Mesenchymal stem cell (in vitro differentiated cells and primary cell): ENCODE data around the gene BAZ2B.

Source experiments
- DNase-seq: peaks from one replicate; pipeline ENCODE4 v3.0.0-alpha.2; 2013
- H2AFZ ChIP-seq: one replicate; pipeline ENCODE4 v1.6.1; 2013; ENCODE audit warnings: low read depth, mild to moderate bottlenecking, control low read depth, inconsistent platforms, low read length, moderate library complexity
- H2AK5ac ChIP-seq: 2 replicates; pipeline ENCODE4 v1.6.1; 2013; ENCODE audit warnings: low read length, moderate library complexity, mild to moderate bottlenecking, inconsistent platforms; ENCODE audit not compliant: severe bottlenecking
- H2BK120ac ChIP-seq: one replicate; pipeline ENCODE4 v1.6.1; 2013; ENCODE audit warnings: low read depth, mild to moderate bottlenecking, inconsistent platforms, low read length, moderate library complexity
- H2BK12ac ChIP-seq, 2 experiments: one replicate each; pipeline ENCODE4 v1.6.1; 2013; ENCODE audit warnings: inconsistent platforms in 2 of 2, low read length in 2 of 2, mild to moderate bottlenecking in 2 of 2, moderate library complexity in 2 of 2, control low read depth in 1 of 2
- H2BK15ac ChIP-seq: one replicate; pipeline ENCODE4 v1.6.1; 2013; ENCODE audit warnings: mild to moderate bottlenecking, low read depth, inconsistent platforms; ENCODE audit not compliant: poor library complexity, severe bottlenecking
- H2BK5ac ChIP-seq: 2 replicates; pipeline ENCODE4 v1.6.1; 2013; ENCODE audit warnings: low read depth, mild to moderate bottlenecking, low read length, control low read depth, inconsistent platforms; ENCODE audit not compliant: poor library complexity, severe bottlenecking
- H3K14ac ChIP-seq, 2 experiments: one replicate each; pipeline ENCODE4 v1.6.1; 2013; ENCODE audit warnings: inconsistent platforms in 2 of 2, low read length in 2 of 2, control low read depth in 1 of 2, mild to moderate bottlenecking in 1 of 2, moderate library complexity in 1 of 2
- H3K18ac ChIP-seq, 2 experiments: one replicate each; pipeline ENCODE4 v1.6.1; 2013; ENCODE audit warnings: inconsistent platforms in 2 of 2, low read length in 2 of 2, control low read depth in 1 of 2, low read depth in 1 of 2, mild to moderate bottlenecking in 1 of 2
- H3K23ac ChIP-seq, 2 experiments: one replicate each; pipeline ENCODE4 v1.6.1; 2013; ENCODE audit warnings: inconsistent platforms in 2 of 2, low read length in 2 of 2, mild to moderate bottlenecking in 2 of 2, moderate library complexity in 2 of 2, control low read depth in 1 of 2
- H3K27ac ChIP-seq: 2 replicates; pipeline ENCODE4 v1.5.1; 2013; ENCODE audit warnings: mild to moderate bottlenecking, moderate library complexity, low read length, control low read depth, inconsistent platforms; ENCODE audit not compliant: poor library complexity, severe bottlenecking
- H3K27me3 ChIP-seq, 2 experiments: 2 replicates each; pipeline versions ENCODE4 v1.6.1 to v1.7.0; 2013; ENCODE audit warnings: low read length in 2 of 2, mild to moderate bottlenecking in 2 of 2, moderate library complexity in 2 of 2, control low read depth in 1 of 2, inconsistent platforms in 1 of 2; ENCODE audit not compliant: control insufficient read depth in 1 of 2, insufficient read depth in 1 of 2
- H3K36me3 ChIP-seq, 2 experiments: 2 replicates each; pipeline versions ENCODE4 v1.6.1 to v1.7.0; 2013; ENCODE audit warnings: low read length in 2 of 2, control low read depth in 1 of 2, inconsistent platforms in 1 of 2, low read depth in 1 of 2, mild to moderate bottlenecking in 1 of 2; ENCODE audit not compliant: insufficient read depth in 2 of 2, control insufficient read depth in 1 of 2
- H3K4ac ChIP-seq, 2 experiments: one replicate each; pipeline ENCODE4 v1.6.1; 2013; ENCODE audit warnings: inconsistent platforms in 2 of 2, low read length in 2 of 2, mild to moderate bottlenecking in 2 of 2, moderate library complexity in 2 of 2, control low read depth in 1 of 2, low read depth in 1 of 2
- H3K4me1 ChIP-seq: 2 replicates; pipeline ENCODE4 v1.6.1; 2013; ENCODE audit warnings: low read depth, low read length, control low read depth; ENCODE audit not compliant: control insufficient read depth, insufficient read depth
- H3K4me2 ChIP-seq: 2 replicates; pipeline ENCODE4 v1.6.1; 2013; ENCODE audit warnings: low read length, mild to moderate bottlenecking, inconsistent platforms; ENCODE audit not compliant: poor library complexity, severe bottlenecking
- H3K4me3 ChIP-seq, 2 experiments: 2 replicates each; pipeline versions ENCODE4 v1.5.1 to v1.7.0; 2013; ENCODE audit warnings: low read length in 2 of 2, mild to moderate bottlenecking in 2 of 2, control low read depth in 1 of 2, low read depth in 1 of 2; ENCODE audit not compliant: insufficient read depth in 1 of 2
- H3K79me1 ChIP-seq: replicated peaks from 2 replicates; pipeline ENCODE4 v1.6.1; 2013; ENCODE audit warnings: mild to moderate bottlenecking, control low read depth, low read length, inconsistent platforms; ENCODE audit not compliant: poor library complexity, severe bottlenecking
- H3K9ac ChIP-seq: 2 replicates; pipeline ENCODE4 v1.7.0; 2013; ENCODE audit warnings: mild to moderate bottlenecking, low read length, moderate library complexity
- H3K9me3 ChIP-seq: 2 replicates; pipeline ENCODE4 v1.7.0; 2013; ENCODE audit warnings: mild to moderate bottlenecking, low read length; ENCODE audit not compliant: control insufficient read depth
- H4K8ac ChIP-seq: one replicate; pipeline ENCODE4 v1.6.1; 2013; ENCODE audit warnings: inconsistent platforms, mild to moderate bottlenecking, low read length, moderate library complexity
- H4K91ac ChIP-seq: one replicate; pipeline ENCODE4 v1.6.1; 2013; ENCODE audit warnings: mild to moderate bottlenecking, low read length, inconsistent platforms
- WGBS: methylation state at CpG from one replicate; pipeline ENCODE4 v1.1.7; 2013; ENCODE audit warnings: mixed read lengths; 5-methylcytosine and 5-hydroxymethylcytosine counted together

BAZ2B gene

DNA sequence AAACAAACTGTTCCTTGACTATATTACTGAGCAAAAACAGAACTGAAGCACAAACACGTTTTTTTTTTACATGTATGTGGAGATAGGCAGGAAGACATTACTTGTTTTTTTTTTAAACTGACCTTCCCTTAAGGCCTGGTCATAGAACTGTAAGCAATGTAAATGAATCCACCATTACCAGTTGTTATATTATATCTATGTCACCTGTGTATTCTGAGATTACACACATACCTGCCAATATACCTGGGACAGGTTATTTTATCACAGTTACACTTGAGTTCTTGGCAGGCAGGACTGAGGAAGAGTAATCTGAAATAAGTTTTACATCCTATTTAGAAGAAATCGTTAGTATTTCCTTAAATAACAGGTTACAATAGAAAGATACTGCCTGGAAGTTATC lies 155.3 kb downstream of the BAZ2B start:
- no peak overlapping the region for H3K18ac ChIP-seq
- no peak overlapping the region for H3K4me3 ChIP-seq
- H3K4me1 ChIP-seq: no peaks in the 10 kb centered on the region
- no peak overlapping the region for H3K23ac ChIP-seq
- no peak overlapping the region for H3K14ac ChIP-seq
- H2BK5ac ChIP-seq: no peak overlapping the region
- H3K4me2 ChIP-seq: no peak overlapping the region
- no peak overlapping the region for H4K91ac ChIP-seq
- no peak overlapping the region for H3K9ac ChIP-seq
- H2BK120ac ChIP-seq: no peak overlapping the region
- no peak overlapping the region for H4K8ac ChIP-seq
- H3K27me3 ChIP-seq: no peaks in the 10 kb centered on the region
- H3K36me3 ChIP-seq: peaks cover 0 to 12% of the 10 kb centered on the region in 2 experiments
- WGBS: no CpG with 5 or more reads among the region's 2 CpGs
- no peaks in the 10 kb centered on the region for H3K9me3 ChIP-seq
- H3K4ac ChIP-seq: no peak overlapping the region
- H2AK5ac ChIP-seq: no peak overlapping the region
- H3K27ac ChIP-seq: no peak overlapping the region
- no peak overlapping the region for H2BK15ac ChIP-seq
- peaks cover 7% of the 10 kb centered on the region for H3K79me1 ChIP-seq
- no peak overlapping the region for H2BK12ac ChIP-seq
- H2AFZ ChIP-seq: no peak overlapping the region
- no peak for DNase-seq

DNA sequence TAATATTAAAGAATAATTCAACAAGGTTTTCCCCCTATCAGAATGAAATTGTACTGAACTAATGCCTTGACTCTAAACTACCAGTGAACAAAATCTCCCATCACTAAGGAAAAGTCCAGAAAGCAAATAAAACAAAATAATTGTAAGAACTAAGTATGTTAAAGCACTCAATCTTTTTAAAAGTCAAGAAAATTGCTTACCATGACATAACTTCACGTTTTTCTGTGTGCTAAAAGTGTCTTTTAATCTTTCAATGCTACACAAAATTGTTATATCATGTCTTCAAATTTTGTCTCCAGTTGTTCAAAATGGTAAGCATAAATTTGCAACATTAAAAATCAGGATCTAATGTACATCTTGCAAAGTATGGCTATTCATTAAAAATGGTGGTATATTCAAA lies 156.1 kb downstream of the BAZ2B start:
- Histone ChIP-seq H2BK120ac (no peak overlapping the region), H2AK5ac (no peak overlapping the region), H3K27me3 (no peaks in the 10 kb centered on the region), H3K79me1 (peaks cover 7% of the 10 kb centered on the region), H2BK15ac (no peak overlapping the region), H3K4me2 (no peak overlapping the region), H4K91ac (no peak overlapping the region), H4K8ac (no peak overlapping the region), H3K4me1 (no peaks in the 10 kb centered on the region), H3K4ac (no peak overlapping the region), H3K4me3 (no peak overlapping the region), H3K14ac (no peak overlapping the region), H3K18ac (no peak overlapping the region), H3K36me3 (peaks cover 0 to 12% of the 10 kb centered on the region in 2 experiments), H3K27ac (no peak overlapping the region), H3K9ac (no peak overlapping the region), H3K23ac (no peak overlapping the region), H2AFZ (no peak overlapping the region), H2BK12ac (no peak overlapping the region), H2BK5ac (no peak overlapping the region), H3K9me3 (no peaks in the 10 kb centered on the region)
- no peak for DNase-seq
- no CpG with 5 or more reads among the region's 1 CpG for WGBS

DNA sequence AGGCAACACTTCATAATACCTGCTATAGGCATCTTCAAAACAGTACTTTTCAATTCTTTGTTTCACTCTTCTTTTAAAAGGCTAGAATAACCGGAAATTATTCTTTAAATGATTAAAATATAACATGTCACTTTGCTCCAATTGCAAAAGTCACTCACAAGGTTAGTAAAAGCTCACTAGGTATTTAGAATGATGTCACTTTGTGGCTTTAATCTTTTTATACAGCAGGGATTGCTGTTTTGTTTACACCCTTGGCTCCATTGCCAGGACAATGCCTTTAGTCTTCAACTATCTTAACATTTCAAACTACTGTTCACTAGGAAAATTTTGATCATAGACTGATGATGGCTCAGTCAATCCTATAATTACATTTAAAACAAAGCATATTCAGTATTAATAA lies 157.1 kb downstream of the BAZ2B start:
- Histone ChIP-seq H3K23ac (no peak overlapping the region), H3K18ac (no peak overlapping the region), H4K8ac (no peak overlapping the region), H3K36me3 (peaks cover 0 to 4% of the 10 kb centered on the region in 2 experiments), H3K4ac (no peak overlapping the region), H2BK15ac (no peak overlapping the region), H2BK12ac (no peak overlapping the region), H3K27me3 (no peaks in the 10 kb centered on the region), H4K91ac (no peak overlapping the region), H3K27ac (no peak overlapping the region), H2BK120ac (no peak overlapping the region), H3K79me1 (peaks cover 6% of the 10 kb centered on the region), H3K4me3 (no peak overlapping the region), H3K9me3 (no peaks in the 10 kb centered on the region), H3K4me2 (no peak overlapping the region), H2BK5ac (no peak overlapping the region), H2AK5ac (no peak overlapping the region), H3K4me1 (no peaks in the 10 kb centered on the region), H3K14ac (no peak overlapping the region), H3K9ac (no peak overlapping the region), H2AFZ (no peak overlapping the region)
- WGBS: no CpG with 5 or more reads among the region's 1 CpG
- no peak for DNase-seq

DNA sequence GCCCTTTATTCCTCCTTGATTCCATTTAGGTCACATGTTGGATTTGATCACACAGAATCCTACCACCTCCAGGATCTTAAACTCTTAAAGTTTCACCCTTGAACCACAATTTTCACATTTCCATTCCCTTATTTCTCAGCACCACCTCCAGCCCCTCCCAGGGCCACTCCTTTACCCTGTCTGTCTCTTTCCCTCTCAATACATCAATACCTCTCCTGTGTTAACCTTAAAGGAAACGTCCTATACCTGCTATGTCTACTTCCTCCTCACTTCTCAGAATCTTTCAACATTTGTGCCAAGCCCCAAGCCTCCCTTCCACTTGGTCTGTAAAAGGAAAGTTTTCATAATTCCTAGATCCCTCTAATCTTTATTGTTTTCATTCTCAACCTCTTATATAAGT lies 158.8 kb downstream of the BAZ2B start:
- Histone ChIP-seq H3K79me1 (peaks cover 10% of the 10 kb centered on the region), H3K9me3 (no peaks in the 10 kb centered on the region), H4K91ac (no peak overlapping the region), H3K4ac (no peak overlapping the region), H2BK5ac (no peak overlapping the region), H3K36me3 (peaks cover 0 to 6% of the 10 kb centered on the region in 2 experiments), H2BK120ac (no peak overlapping the region), H2AK5ac (no peak overlapping the region), H3K9ac (no peak overlapping the region), H3K18ac (no peak overlapping the region), H2BK12ac (no peak overlapping the region), H3K4me2 (no peak overlapping the region), H3K27me3 (no peaks in the 10 kb centered on the region), H3K4me1 (no peaks in the 10 kb centered on the region), H3K23ac (no peak overlapping the region), H2AFZ (no peak overlapping the region), H3K4me3 (no peak overlapping the region), H2BK15ac (no peak overlapping the region), H3K14ac (no peak overlapping the region), H3K27ac (no peak overlapping the region), H4K8ac (no peak overlapping the region)
- DNase-seq: no peak
- WGBS: 78% methylated on average over 1 of the region's 1 CpG
